Renal cortex interstitium (tissue), 11 donors: Measurements from ENCODE around the gene STXBP5. TPM values are rescaled to one million over a fixed set of nuclear protein-coding genes. Genes with fewer than 3 reads are reported as not detected.
A peak's percentile ranks its signal among the peaks of the same experiment; 100 is the strongest.

Source experiments
- DNase-seq, 11 donors: peaks; one replicate each; pipeline ENCODE4 v3.0.0-alpha.2; 2013; ENCODE audit warnings: low read depth in 9 of 11, low spot score in 4 of 11; ENCODE audit errors: extremely low read depth in 1 of 11
- polyA plus RNA-seq, 3 donors: library from polyadenylated mRNA; unstranded; fragments of 120-200 nt; gene quantifications; one replicate each; pipeline ENCODE4 v1.2.1, GENCODE V29; 2013; ENCODE audit not compliant: insufficient read length in 3 of 3

The STXBP5 gene
- polyA plus RNA-seq, 3 donors, result 12.3 to 15.4 (median 12.3) TPM

DNA sequence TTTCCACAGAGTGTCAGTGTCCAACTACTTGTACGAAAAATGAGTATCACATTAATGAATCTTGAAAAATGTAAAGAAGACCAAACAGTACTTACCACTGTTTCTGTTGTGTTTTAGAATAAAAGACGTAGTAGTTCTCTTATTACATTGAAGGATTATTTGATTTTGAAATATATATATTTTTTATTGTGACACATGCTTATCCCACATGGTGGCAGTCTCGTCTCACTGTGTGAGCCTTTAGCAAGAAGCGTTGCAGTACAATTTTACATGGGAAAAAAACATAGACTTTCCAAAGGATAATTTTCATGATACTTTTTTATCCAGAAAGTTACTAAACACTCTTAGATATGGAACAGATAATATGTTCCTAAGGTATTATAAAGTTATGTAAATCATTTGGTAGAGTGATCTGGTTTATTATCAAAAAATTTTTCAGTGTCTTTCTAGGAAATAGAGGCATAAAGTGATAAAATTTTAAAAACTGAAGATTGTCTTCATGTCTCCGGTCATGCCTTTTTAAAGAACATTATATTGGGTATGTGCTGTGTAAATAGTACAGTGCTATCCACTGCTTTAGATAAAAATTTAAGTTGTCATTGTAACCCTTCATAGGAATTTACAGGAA, 186.8 kb downstream of the STXBP5 start:
- DNase-seq, result peak in 10 of 11 donors; percentile 15 to 35 (median 25)

DNA sequence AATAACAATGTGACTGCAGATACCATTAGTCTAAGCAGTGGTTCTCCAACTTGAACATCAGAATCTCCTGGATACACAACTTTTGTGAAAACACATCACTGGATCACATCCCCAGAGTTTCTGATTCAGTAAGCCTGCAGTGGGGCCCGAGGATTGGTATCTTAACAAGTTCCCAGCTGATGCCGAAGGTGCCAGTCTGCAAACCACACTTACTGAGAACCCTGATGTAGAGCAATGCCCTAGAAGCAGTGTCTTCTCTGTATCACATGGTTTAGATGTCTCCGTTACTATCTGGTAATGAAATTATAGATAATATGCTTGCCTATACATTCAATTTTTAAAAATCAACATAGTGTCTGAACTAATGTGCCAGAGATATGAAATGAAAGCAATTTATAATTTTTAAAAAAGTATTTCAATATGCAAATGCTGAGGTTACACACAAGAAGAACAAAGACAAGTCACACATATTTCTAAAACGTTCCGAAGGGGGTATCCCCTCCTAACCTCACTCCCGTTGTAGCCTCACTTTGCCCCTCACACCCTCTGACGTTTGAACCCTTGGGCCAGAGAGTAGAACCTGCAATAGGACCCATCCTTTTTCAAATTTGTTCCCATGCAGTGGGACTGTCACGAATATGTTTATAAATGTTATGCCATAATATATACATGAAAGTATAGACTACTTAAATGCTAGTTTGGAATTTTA, 188.9 kb downstream of the STXBP5 start:
- no peak for DNase-seq

DNA sequence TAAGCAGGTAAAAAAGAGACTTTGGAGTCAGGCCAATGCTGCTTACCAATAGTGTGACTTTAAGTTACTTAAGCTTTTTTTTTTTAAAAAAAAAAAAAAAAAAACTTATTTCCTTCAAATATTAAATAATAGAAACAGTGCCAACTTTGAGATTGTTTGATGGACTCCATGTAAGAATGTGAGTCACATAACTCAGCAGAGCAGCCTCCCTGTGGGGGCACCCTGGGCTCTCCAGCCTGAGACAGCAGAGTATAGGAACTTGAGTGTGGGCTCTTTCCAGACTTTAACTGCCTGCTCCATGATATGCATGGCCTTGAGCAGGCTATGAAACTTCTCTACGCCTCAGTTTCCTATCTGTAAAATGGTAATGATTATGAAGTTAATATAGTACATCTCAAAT, 190.9 kb downstream of the STXBP5 start:
- DNase-seq, result no peak

DNA sequence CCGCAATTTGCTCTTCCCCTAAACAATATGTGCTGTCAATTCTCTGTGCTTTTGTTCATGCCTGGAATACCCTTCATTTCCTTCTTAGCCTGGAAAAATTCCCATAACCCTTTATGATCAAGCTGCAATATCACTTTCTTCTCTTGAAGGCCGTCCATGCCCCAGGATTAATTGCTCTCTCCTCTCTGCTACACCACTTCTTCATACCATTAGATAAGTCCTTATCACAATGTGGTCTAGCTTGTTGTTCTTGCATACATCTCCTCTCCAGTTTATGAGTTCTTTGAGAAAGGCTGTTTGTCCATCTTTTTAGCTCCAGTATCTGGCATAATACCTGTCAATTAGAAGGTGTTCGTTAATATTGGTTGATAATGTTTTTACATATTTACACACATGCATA, 193.1 kb downstream of the STXBP5 start:
- no peak for DNase-seq

DNA sequence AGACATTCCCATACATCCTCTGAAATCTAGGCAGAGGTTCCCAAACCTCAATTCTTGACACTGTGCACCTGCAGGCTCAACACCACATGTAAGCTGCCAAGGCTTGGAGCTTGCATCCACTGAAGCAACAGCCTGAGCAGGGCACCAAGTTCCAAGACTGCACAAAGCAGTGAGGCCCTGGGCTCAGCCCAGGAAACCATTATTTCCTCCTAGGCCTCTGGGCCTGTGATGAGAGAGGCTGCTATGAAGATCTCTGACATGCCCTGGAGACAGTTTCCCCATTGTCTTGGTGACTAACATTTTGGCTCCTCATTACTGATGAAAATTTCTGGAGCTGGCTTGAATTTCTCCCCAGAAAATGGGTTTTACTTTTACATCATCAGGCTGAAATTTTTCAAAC, 196.8 kb downstream of the STXBP5 start:
- DNase-seq, result no peak

DNA sequence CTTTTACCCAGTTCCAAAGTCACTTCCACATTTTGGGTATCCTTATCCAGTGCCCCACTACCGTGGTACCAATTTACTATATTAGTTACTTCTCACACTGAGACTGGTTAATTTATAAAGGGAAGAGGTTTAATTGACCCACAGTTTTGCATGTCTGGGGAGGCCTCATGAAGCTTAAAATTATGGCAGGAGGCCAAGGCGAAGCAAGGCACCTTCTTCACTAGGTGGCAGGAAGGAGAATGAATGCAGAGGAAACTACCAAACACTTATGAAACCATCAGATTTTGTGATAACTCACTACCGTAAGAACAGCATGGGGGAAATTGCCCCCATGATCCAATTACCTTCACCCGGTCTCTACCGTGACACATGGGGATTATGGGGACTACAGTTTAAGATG, 197.6 kb downstream of the STXBP5 start:
- no peak for DNase-seq

DNA sequence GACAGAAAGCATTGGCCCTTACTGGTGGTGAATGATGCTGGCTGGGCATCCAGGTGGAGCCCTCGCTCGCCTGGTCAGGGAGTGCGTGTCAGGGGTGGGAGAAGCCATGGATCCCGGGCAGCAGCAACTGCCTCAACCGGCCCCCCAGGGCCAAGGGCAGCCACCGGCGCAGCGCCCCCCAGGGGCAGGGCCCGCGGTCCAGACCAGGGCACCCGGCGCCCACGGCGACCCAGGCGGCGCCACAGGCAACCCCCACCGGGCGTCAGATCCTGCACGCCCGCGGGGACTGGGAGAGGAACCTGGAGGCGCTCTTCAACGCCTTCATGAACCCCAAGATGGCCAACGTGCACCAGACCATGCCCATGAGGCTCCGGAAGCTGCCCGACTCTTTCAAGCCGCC, 202.6 kb downstream of the STXBP5 start:
- no peak for DNase-seq

DNA sequence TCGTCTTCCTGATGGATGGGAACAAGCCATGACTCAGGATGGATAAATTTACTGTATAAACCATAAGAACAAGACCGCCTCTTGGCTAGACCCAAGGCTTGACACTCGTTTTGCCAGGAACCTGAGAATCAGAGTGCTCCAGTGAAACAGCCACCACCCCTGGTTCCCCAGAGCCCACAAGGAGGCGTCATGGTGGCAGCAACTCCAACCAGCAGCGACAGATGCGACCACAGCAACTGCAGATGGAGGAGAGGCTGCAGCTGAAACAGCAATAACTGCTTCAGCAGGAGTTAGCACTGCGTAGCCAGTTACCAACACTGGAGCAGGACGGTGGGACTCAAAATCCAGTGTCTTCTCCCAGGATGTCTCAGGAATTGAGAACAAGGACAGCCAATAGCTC, 203.4 kb downstream of the STXBP5 start:
- DNase-seq, result no peak

DNA sequence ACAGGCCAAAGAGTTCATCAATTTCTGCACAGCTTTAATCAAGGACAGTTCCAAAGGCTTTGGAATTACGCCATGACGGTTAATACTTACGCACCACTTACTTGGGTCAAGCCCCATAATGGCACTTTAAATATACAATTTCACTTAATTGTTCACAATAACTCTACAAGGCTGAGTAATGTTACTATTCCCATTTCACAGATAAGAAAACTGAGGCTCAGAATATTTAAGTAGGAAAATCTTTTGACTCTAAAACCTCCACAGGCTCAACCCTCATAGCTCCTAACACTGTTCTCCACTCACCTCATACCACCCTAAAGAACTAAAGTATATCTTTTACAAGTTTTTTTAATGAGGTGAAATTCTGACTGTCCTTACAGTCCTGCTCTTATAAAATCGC, 212.4 kb downstream of the STXBP5 start:
- DNase-seq, result no peak

DNA sequence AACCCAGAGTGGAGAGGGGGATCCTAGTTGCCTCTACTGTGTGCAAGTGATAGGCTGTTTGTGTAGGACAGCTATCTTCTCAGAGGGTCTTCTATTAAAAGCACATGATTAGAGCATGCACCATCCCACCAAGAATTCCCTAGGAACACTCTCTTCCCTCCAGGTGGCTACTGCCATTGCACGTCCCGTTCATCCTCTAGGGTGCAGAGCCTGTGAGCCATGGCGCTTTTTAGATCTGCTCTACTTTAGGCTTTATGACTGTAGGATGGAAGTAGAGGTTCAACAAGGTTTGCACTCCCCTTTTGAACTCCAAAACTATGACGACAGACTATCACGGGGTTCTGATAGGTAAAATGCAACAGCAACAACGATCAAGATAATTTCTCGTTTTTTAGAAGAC, 213.7 kb downstream of the STXBP5 start:
- no peak for DNase-seq

DNA sequence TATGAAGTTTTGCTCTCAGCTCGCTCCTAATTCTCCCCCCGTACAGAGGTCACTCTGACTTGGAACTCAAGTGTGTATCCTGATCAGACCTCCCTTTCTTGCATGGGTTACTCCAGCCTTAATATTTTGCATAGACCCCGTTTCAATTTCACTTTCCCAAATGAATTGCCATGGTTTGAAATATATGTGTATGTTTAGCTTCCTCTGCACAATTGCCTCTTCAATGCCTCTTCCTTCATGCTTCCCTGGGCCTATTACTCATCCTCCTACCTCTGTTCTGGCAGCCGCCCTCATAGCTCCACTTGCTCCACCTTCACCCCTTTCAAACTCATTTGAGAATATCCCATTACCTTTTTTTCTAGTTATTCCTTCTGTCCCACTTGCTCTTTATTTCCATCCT, 214.3 kb downstream of the STXBP5 start:
- peak in 2 of 11 donors; percentile 16 to 17 for DNase-seq

DNA sequence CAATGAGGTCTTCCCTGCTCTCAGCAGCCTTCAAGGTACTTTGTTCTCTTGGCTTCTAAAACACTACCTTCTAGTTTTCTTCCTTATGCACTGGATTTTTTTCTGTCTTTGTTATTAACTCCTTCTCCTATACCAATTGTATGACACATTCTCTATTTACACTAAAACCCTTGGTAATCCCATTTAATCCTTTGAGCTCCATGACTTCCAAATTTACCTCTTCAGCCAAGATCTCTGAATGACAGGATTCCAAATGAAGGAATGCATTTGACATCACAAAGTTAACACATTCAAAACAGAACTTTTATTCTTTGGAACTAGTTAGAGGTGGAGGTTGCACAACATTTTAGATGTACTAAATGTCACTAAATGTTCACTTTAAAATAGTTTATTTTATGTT, 217.7 kb downstream of the STXBP5 start:
- no peak for DNase-seq

DNA sequence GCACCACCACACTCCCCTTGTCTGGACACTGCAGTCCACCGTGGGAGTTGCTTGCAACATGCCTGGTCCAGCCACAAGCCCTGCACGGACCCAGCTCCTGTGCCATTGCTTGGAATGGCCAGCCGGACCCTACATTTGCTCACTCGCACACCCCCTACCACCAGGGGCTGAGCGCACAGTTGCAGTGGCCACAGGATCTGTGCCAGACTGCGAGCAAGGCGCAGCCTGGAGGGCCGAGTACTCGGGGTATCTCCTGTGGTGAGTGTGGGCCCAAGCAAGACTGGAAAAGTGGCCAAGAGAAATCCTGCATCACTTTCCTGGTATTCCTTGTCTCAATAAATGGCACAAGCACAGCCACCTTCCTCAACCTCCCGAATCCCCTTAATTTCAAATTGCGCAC, 218.9 kb downstream of the STXBP5 start:
- DNase-seq, result no peak

DNA sequence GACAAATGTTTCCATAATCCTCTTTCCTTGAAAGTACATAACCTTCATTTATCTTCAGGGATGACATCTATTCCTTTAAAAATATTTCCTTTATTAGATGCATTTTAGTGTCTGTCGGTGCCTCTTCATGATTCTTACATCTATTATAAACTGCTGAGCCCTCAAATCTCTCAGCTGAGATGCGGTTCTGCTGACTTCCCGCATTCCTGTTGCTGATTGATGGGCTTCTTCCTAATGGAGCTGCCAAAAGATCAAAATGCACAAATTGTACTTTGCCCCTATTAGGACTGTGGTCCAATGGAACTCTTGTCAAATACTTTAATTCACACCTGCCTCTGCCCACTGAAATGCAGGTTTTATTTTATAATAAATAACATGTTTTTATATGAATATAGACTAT, 225.6 kb downstream of the STXBP5 start:
- DNase-seq, result no peak

DNA sequence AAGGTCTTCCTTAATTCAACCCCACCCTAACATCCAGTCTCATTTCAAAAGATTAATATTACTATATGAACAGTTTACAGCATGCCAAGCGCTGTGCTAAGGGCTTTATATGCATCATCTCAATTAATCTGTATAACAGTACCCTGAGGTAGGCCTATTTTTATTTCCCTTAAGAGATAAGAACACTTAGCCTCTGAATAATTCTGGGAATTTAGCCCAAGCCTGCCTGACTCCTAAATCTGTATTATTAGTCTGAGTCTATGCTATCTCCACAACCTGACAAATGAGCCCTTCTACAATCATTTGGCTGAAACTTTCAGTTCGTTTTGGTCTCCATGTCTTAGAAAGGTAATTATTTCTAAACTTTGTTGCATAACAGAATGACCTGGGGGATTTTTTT, 226.6 kb downstream of the STXBP5 start:
- no peak for DNase-seq

DNA sequence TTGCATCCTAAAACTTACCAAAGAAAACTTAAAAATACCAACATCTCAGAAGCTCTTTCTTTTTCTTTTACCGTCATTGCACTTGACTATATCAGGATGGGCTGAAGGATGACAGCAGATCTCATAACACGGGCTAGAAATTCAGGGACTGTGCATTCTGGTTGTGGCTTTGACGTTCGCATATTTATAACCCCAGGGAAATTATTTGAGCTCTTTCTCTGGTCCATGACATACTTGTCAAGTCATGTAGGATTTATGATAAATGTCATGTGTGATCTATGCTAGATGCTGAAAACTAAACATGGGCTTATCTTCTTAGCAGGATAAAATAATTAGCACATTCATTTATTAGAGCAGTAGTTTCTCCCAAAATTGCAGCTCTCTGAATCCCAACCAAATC, 229.9 kb downstream of the STXBP5 start:
- DNase-seq, result no peak

DNA sequence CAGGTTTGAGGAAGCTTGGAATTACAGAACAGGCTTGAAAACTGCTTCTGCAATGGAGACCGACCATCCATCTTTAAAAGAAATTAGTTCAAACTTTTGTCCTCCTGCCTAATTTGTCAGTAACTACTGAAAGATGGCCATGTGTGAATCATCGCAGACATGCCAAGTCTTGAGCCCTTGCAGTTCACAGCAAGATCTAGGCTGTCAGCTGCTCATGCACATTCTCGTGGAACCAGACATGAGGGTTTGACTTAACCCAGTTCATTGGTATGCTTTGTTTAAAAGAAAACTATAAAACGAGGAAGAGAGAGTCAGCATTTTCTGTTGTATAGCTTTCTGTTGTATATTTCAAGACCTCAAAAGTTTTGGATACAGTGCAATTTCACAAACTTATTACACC, 230.3 kb downstream of the STXBP5 start:
- no peak for DNase-seq

DNA sequence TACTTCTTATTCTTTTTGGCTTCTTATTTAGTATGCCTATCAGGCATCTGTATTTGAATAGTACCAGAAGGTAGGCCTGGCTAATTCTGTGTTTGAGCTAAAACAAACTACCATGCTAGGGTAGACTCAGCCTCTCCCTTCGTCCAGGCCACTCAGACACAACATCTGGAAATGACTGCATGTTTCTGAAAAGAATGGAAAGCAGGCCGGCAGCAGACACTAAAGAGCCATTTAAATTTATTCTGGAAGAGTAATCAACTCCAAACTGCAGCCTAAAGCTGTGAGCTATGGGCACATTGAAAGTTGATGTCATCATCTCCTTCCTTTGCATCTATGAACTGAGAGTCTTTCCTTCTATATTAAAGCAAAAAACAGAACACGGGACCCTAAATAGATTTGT, 233.4 kb downstream of the STXBP5 start:
- no peak for DNase-seq

DNA sequence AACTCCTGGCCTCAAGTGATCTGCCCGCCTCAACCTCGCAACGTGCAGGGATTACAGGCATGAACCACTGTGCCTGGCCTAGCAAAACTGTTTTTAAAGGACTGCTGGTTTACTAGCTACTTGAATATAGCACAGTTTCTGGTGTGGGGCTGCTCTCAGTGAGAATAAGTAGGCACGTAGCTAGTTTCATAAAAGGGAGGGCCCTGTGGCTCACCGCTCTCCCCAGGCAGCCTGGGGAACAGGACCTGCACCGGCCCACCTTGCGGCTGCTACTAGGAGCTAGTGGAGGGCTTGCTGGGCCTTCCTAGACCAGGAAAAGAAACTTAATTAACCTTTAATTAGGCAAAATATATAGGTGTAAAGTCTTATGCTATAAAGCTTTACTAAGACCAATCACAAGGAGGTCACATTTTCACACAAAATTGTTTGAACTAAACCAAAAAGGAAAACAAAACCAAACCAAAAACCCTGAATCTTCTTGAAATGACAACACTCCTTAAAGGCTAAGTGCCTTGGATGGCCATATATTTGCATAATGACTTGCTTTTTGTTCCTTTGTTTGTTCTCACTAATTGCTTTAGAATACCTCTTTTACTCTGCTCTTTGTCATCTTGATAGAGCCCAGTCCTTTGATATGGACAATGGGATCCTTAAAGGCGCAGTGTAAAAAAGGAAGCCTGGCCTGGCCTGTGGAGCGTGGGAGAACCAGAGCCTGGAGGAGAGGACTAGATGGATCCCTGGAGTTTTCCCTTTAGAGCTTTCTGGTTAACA, 234.7 kb downstream of the STXBP5 start:
- no peak for DNase-seq
